Measurements from ENCODE around the gene PRKAG2.

DNA sequence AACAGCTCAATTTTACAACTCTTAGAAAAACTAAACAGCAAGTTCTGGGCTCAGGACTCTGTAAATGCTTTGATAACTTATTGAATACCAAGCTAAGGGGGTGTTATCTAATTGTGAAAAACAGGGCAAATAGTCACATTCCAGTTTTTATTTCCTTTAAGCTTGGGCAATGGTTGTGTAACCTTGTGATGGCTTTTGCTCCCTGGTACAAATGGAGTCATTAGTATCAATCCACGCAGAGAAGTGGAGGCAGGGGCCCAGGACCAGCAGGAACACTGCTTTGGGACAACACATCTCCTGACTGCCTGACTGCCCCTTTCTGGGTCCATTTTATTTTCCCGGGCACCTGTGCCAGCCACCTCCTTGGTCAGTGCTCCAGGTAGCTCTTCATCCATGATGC is 5.8 kb upstream of the PRKAG2 start:
- no peak for TF ChIP-seq GATA2 (IDR thresholded peaks at IDR 0.05; ENCODE audit: low read depth, low read length)
- TF ChIP-seq GATA3 (IDR thresholded peaks at IDR 0.05; ENCODE audit: low read depth, low read length): no peak

All from SH-SY5Y (cell line).